NCI-H446 treated with DMSO at 0.1 percent for 48 hours (cell line): Measurements from ENCODE around the gene ATM.
"Not testable (repeated sequence)": the region's sequence is repeated elsewhere in the genome, so short reads cannot be mapped to it uniquely, and the experiment has no call there.

Experiments
- DNase-seq: peaks from one replicate; lab custom pipeline; 2025; lab: John Stamatoyannopoulos, UW

Gene ATM

GRCh38 chr11:108286956-108287355 is 64.1 kb downstream of the ATM start:
- no peak for DNase-seq

- not testable (repeated sequence) for DNase-seq
Measured at GRCh38 chr11:108289066-108289465, 66.2 kb downstream of the ATM start.

GRCh38 chr11:108289699-108290098 is 66.8 kb downstream of the ATM start:
- no peak for DNase-seq

- no peak for DNase-seq
Measured at GRCh38 chr11:108293229-108293628, 70.4 kb downstream of the ATM start.

DNA sequence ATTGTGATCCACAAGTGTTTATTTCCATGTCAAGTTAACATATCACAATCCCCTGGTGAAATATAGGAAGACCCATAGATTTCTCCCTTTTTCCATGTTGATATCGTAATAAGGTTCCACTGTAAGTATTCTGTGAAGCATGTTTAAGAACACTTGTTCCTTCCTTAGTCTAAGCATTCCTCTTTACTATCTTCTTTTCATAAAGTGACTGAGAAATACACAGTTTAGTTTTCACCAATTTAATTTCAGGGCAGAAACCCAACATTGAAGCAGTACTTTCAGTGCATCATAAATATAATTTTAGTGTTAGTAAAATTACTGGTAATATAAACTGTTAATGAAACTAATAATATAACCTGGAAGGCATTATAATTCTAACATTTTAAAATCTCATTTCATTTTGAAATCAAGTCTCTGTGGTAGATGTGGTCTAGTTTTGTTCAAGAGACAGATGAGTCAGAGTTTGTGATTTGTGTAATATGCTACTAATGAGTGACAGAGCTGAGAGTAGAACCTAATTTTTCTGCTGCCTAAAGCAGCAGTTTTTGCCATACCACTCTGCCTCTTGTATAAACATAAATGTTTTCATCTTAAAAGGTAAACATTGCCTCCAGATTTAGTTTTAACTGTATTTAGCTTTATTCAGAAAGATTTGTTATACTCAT is 79.4 kb downstream of the ATM start:
- DNase-seq: no peak

DNA sequence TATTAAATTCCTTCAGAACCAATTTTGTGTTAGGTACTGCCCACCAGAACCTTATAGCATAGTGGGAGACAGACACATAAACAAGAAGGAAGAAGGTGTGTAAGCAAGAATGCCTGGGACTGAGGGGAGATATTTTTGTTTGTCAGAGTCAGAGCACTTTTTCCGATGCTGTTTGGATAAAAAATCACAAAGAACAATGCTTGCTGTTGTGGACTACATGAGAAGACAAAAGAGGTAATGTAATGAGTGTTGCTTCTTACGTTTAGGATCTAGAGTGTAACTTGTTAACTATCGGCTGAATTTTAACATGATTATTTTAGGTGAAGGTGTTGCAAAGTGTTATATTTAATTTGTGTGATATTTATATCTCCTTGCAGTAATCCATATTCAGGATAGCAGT is 84.9 kb downstream of the ATM start:
- no peak for DNase-seq

DNA sequence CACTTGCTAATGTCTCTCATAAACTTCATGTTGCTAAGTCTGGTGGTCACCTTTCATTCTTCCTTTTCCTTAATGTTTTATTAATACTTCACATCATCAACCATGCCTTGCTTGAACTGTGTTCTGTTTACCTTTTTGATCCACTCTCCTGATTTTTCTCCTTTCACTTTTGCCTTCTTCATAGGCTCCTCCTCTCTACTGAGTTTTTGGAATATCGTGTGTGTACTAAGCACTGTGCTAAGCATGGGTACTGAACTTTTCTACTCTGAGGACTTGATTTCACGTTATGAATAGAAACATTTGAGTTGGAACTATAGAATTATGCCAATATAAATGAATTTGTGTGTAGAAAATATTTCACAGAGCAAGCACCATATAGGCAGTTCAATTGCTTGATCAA is 90.6 kb downstream of the ATM start:
- no peak for DNase-seq

DNA sequence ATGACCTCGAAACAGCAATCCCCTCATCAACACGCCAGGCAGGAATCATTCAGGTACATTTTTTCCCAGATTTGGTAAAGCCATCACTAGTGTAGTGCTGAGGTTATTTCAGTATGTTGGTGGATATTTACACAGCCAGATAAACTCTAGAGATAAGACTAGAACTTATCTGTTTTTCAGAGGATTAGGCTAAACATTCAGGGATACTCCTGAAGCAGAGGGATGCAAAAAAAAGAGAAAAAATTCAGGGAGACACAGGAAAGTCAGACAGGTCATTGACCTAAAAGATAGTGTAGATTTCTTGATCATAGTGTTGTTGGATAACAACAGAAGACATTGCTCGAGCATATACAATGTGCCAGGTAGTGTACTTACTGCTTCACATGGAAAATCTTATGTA is 93.2 kb downstream of the ATM start:
- DNase-seq: no peak

GRCh38 chr11:108319541-108320145 is 96.8 kb downstream of the ATM start:
- no peak for DNase-seq

DNA sequence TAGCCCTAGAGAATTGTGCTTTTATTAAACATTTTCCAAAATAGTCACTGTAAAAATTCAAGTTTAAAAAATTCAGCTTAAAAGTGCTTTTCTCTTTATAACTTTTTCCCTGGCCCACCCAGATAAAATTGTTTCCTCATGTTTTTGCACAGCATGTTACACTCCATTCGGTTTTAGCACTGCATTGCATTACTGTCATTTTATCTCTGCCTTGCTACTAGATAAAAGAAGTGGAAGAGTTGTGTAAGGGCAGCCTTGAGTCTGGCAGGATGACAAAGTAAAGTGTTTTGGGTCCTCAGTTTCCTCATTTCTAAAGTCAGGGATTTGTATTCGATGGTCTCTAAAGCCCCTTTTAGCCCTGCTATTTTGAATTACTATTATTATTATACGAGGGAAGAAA is 99.8 kb downstream of the ATM start:
- DNase-seq: no peak

GRCh38 chr11:108324587-108324986 is 101.7 kb downstream of the ATM start:
- DNase-seq: peak; percentile 19

DNA sequence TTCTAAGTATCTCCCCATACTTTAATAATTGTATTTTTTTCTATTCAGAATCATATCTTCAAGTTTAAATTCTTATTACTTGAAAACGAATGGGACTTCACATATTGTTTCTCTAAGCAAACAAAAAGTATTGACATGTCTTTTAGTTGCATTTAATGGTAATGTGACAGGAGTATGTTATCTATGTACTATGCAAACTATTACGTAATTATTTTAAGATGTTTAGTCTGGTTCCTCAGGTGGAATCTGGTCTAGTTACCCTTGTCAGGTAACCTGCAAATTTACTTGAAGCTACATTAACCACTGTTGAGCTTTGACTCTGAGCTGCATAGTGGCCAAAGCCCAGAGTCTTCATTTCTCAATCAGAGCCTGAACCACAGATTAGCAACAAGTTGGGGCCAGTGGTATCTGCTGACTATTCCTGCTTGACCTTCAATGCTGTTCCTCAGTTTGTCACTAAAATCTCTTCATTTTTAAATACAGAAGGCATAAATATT is 110.6 kb downstream of the ATM start:
- no peak for DNase-seq

GRCh38 chr11:108338750-108339149 is 115.9 kb downstream of the ATM start:
- no peak for DNase-seq

GRCh38 chr11:108340973-108341372 is 118.1 kb downstream of the ATM start:
- DNase-seq: no peak

- DNase-seq: no peak
Measured at GRCh38 chr11:108341654-108342053, 118.8 kb downstream of the ATM start.

- DNase-seq: no peak
Measured at GRCh38 chr11:108343714-108344113, 120.8 kb downstream of the ATM start.

GRCh38 chr11:108345767-108346166 is 122.9 kb downstream of the ATM start:
- DNase-seq: peak; percentile 14

GRCh38 chr11:108346451-108346850 is 123.6 kb downstream of the ATM start:
- DNase-seq: no peak

GRCh38 chr11:108351468-108351867 is 128.6 kb downstream of the ATM start:
- no peak for DNase-seq

DNA sequence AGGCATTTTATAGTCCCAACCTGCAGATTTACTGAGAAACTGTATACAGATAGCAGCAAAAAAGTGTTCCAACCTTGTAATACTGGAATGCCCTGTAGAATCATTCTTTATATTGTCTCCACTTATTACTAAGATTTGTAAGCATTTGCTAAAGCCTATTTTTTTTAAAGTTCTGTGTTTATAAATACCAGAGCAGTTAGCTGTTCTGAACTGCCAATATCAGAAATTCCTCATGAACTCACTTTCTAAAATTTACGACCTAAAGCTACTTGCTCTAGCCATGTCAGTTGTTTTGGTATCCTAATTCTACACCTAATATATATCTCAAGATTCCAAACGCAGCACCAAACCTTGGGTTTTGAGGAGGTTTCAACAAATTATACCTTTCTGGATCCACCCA is 141.3 kb downstream of the ATM start:
- no peak for DNase-seq

GRCh38 chr11:108368134-108368533 is 145.3 kb downstream of the ATM start:
- no peak for DNase-seq

- DNase-seq: no peak
Measured at GRCh38 chr11:108369064-108369463, 146.2 kb downstream of the ATM start.

DNA sequence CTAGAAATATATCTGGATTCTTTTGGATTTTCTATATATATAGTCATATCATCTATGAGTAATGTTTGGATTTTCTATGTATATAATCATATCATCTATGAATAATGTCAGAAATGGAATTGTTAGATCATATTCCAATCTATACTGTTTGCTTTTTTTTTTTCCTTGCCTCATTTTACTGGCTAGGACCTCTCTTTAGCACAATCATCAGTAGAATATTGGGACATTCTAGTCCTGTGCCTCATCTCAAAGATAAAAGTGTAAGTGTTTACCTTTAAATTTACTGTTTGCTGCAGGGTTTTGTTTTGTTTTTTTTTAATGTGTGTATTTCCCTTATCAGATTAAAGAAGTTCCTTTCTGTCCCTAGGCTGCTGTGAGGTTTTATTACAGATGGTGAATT is 147.4 kb downstream of the ATM start:
- no peak for DNase-seq

- DNase-seq: no peak
Measured at GRCh38 chr11:108370990-108371389, 148.1 kb downstream of the ATM start.
